Measurements from ENCODE around the gene TTLL9.

The TTLL9 gene

GRCh38 chr20:31836853-31837608 is 33.4 kb upstream of the TTLL9 start:
- DNase-seq (ENCODE audit: low read depth in 2 of 3, low spot score in 2 of 3), result no peak

GRCh38 chr20:31837896-31838397 is 32.5 kb upstream of the TTLL9 start:
- no peak for DNase-seq (ENCODE audit: low read depth in 2 of 3, low spot score in 2 of 3)

GRCh38 chr20:31838646-31839292 is 31.7 kb upstream of the TTLL9 start:
- DNase-seq (ENCODE audit: low read depth in 2 of 3, low spot score in 2 of 3), result no peak

- DNase-seq (ENCODE audit: low read depth in 2 of 3, low spot score in 2 of 3), result no peak
Measured at GRCh38 chr20:31839782-31840487, 30.5 kb upstream of the TTLL9 start.

- DNase-seq (ENCODE audit: low read depth in 2 of 3, low spot score in 2 of 3), result no peak
Measured at GRCh38 chr20:31840906-31841816, 29.3 kb upstream of the TTLL9 start.

GRCh38 chr20:31841928-31842327 is 28.5 kb upstream of the TTLL9 start:
- DNase-seq (ENCODE audit: low read depth in 2 of 3, low spot score in 2 of 3), result no peak

- no peak for DNase-seq (ENCODE audit: low read depth in 2 of 3, low spot score in 2 of 3)
Measured at GRCh38 chr20:31842471-31843157, 27.8 kb upstream of the TTLL9 start.

- DNase-seq (ENCODE audit: low read depth in 2 of 3, low spot score in 2 of 3), result no peak
Measured at GRCh38 chr20:31843288-31843687, 27.1 kb upstream of the TTLL9 start.

- no peak for DNase-seq (ENCODE audit: low read depth in 2 of 3, low spot score in 2 of 3)
Measured at GRCh38 chr20:31843881-31844280, 26.6 kb upstream of the TTLL9 start.

GRCh38 chr20:31844737-31845299 is 25.6 kb upstream of the TTLL9 start:
- DNase-seq (ENCODE audit: low read depth in 2 of 3, low spot score in 2 of 3), result no peak

GRCh38 chr20:31845300-31845863 is 25.1 kb upstream of the TTLL9 start, which contains the start of gene FOXS1:
FOXS1 (minus strand) TSS chr20:31845604; CDS start chr20:31845542, 62 bp downstream.
- no peak for DNase-seq (ENCODE audit: low read depth in 2 of 3, low spot score in 2 of 3)

GRCh38 chr20:31846793-31847138 is 23.7 kb upstream of the TTLL9 start:
- no peak for DNase-seq (ENCODE audit: low read depth in 2 of 3, low spot score in 2 of 3)

GRCh38 chr20:31848088-31848999 is 22.1 kb upstream of the TTLL9 start:
- DNase-seq (ENCODE audit: low read depth in 2 of 3, low spot score in 2 of 3), result no peak

GRCh38 chr20:31849306-31849930 is 21.0 kb upstream of the TTLL9 start:
- no peak for DNase-seq (ENCODE audit: low read depth in 2 of 3, low spot score in 2 of 3)

GRCh38 chr20:31851240-31851955 is 19.0 kb upstream of the TTLL9 start:
- no peak for DNase-seq (ENCODE audit: low read depth in 2 of 3, low spot score in 2 of 3)

- no peak for DNase-seq (ENCODE audit: low read depth in 2 of 3, low spot score in 2 of 3)
Measured at GRCh38 chr20:31853481-31853880, 17.0 kb upstream of the TTLL9 start.

GRCh38 chr20:31856516-31856915 is 13.9 kb upstream of the TTLL9 start:
- no peak for DNase-seq (ENCODE audit: low read depth in 2 of 3, low spot score in 2 of 3)

Data from activated CD8-positive, alpha-beta memory T cell treated with anti-CD3 and anti-CD28 coated beads for 48 hours (primary cell).